Activated gamma-delta T cell (primary cell): ENCODE results near the gene KCNQ1OT1.

Experiments used
- DNase-seq: peaks from one replicate; lab custom pipeline; 2025; lab: John Stamatoyannopoulos, UW

Gene KCNQ1OT1

GRCh38 chr11:2582351-2582945 is 117.3 kb downstream of the KCNQ1OT1 start:
- DNase-seq = no peak

GRCh38 chr11:2581931-2582350 is 117.9 kb downstream of the KCNQ1OT1 start:
- no peak for DNase-seq

GRCh38 chr11:2581151-2581930 is 118.5 kb downstream of the KCNQ1OT1 start:
- DNase-seq = no peak

- no peak for DNase-seq
These were observed 119.2 kb downstream of the KCNQ1OT1 start for GRCh38 chr11:2580571-2581001.

- DNase-seq = no peak
These were observed 119.8 kb downstream of the KCNQ1OT1 start for GRCh38 chr11:2580061-2580421.

- no peak for DNase-seq
These were observed 120.3 kb downstream of the KCNQ1OT1 start for GRCh38 chr11:2579315-2580060.

GRCh38 chr11:2578929-2579270 is 120.9 kb downstream of the KCNQ1OT1 start:
- DNase-seq = no peak

- DNase-seq = no peak
These were observed 121.5 kb downstream of the KCNQ1OT1 start for GRCh38 chr11:2577991-2578928.

GRCh38 chr11:2577031-2577990 is 122.5 kb downstream of the KCNQ1OT1 start:
- DNase-seq = no peak

GRCh38 chr11:2576549-2576948 is 123.2 kb downstream of the KCNQ1OT1 start:
- no peak for DNase-seq

GRCh38 chr11:2576111-2576510 is 123.7 kb downstream of the KCNQ1OT1 start:
- DNase-seq = no peak

- no peak for DNase-seq
These were observed 124.2 kb downstream of the KCNQ1OT1 start for GRCh38 chr11:2575591-2576051.

- DNase-seq = no peak
These were observed 125.0 kb downstream of the KCNQ1OT1 start for GRCh38 chr11:2574553-2575535.

GRCh38 chr11:2574043-2574552 is 125.7 kb downstream of the KCNQ1OT1 start:
- no peak for DNase-seq

GRCh38 chr11:2573240-2574042 is 126.4 kb downstream of the KCNQ1OT1 start:
- no peak for DNase-seq

GRCh38 chr11:2572491-2573239 is 127.1 kb downstream of the KCNQ1OT1 start:
- no peak for DNase-seq

GRCh38 chr11:2571598-2572281 is 128.1 kb downstream of the KCNQ1OT1 start:
- DNase-seq = no peak
